ENCODE measurements around the gene ARFGEF3. TPM values are rescaled to one million over a fixed set of nuclear protein-coding genes. Genes with fewer than 3 reads are reported as not detected.
"Not testable (repeated sequence)": the region's sequence is repeated elsewhere in the genome, so short reads cannot be mapped to it uniquely, and the experiment has no call there.

Gene ARFGEF3
- total RNA-seq, 2 experiments from 2014 or later: 0.05 to 0.08 TPM

GRCh38 chr6:138203315-138203714 is 41.6 kb downstream of the ARFGEF3 start:
- Mint-ChIP-seq H3K36me3 (ENCODE audit: low read depth) (no peaks in the 10 kb centered on the region), H3K9me3 (ENCODE audit: insufficient read depth) (no peaks in the 10 kb centered on the region), H3K27me3 (ENCODE audit: low read depth) (peaks cover 23% of the 10 kb centered on the region), H3K27ac (no peak overlapping the region), H3K4me1 (ENCODE audit: low read depth) (no peaks in the 10 kb centered on the region), H3K4me3 (no peak overlapping the region)
- CTCF ChIA-PET: no interaction called here
- ATAC-seq (no peak), DNase-seq (no peak)
- POLR2A ChIA-PET: no interaction called here

- Mint-ChIP-seq H3K4me3 (no peak overlapping the region), H3K9me3 (ENCODE audit: insufficient read depth) (no peaks in the 10 kb centered on the region), H3K27ac (no peak overlapping the region), H3K27me3 (ENCODE audit: low read depth) (peaks cover 28% of the 10 kb centered on the region), H3K4me1 (ENCODE audit: low read depth) (no peaks in the 10 kb centered on the region), H3K36me3 (ENCODE audit: low read depth) (no peaks in the 10 kb centered on the region)
- ATAC-seq: no peak
- no peak for DNase-seq
- ChIA-PET POLR2A (no interaction called here), CTCF (no interaction called here)
Observed at GRCh38 chr6:138204303-138204702, 42.6 kb downstream of the ARFGEF3 start.

- ATAC-seq (no peak), DNase-seq (no peak)
- Mint-ChIP-seq H3K36me3 (ENCODE audit: low read depth) (no peaks in the 10 kb centered on the region), H3K27me3 (ENCODE audit: low read depth) (peaks cover 28% of the 10 kb centered on the region), H3K4me3 (no peak overlapping the region), H3K27ac (no peak overlapping the region), H3K9me3 (ENCODE audit: insufficient read depth) (no peaks in the 10 kb centered on the region), H3K4me1 (ENCODE audit: low read depth) (no peaks in the 10 kb centered on the region)
- POLR2A ChIA-PET: no interaction called here
- CTCF ChIA-PET: no interaction called here
Observed at GRCh38 chr6:138204792-138205384, 43.1 kb downstream of the ARFGEF3 start.

- H3K36me3 Mint-ChIP-seq (ENCODE audit: low read depth): no peaks in the 10 kb centered on the region
- H3K4me1 Mint-ChIP-seq (ENCODE audit: low read depth): no peaks in the 10 kb centered on the region
- CTCF ChIA-PET: no interaction called here
- no peak overlapping the region for H3K27ac Mint-ChIP-seq
- no peak overlapping the region for H3K4me3 Mint-ChIP-seq
- no peaks in the 10 kb centered on the region for H3K9me3 Mint-ChIP-seq (ENCODE audit: insufficient read depth)
- ATAC-seq (no peak), DNase-seq (no peak)
- H3K27me3 Mint-ChIP-seq (ENCODE audit: low read depth): peaks cover 27% of the 10 kb centered on the region
- POLR2A ChIA-PET: interaction anchor here (0.6 kb wide), 1 partner anchor 17 kb away, joined by 10 read pairs; no protein-coding TSS in a partner anchor
Observed at GRCh38 chr6:138205437-138206094, 43.8 kb downstream of the ARFGEF3 start.

GRCh38 chr6:138206862-138207261 is 45.1 kb downstream of the ARFGEF3 start:
- DNase-seq (no peak), ATAC-seq (no peak)
- Mint-ChIP-seq H3K27me3 (ENCODE audit: low read depth) (peaks cover 23% of the 10 kb centered on the region), H3K36me3 (ENCODE audit: low read depth) (no peaks in the 10 kb centered on the region), H3K4me1 (ENCODE audit: low read depth) (no peaks in the 10 kb centered on the region), H3K9me3 (ENCODE audit: insufficient read depth) (no peaks in the 10 kb centered on the region), H3K27ac (no peak overlapping the region), H3K4me3 (no peak overlapping the region)
- POLR2A ChIA-PET: no interaction called here
- CTCF ChIA-PET: no interaction called here

GRCh38 chr6:138211048-138211581 is 49.4 kb downstream of the ARFGEF3 start:
- DNase-seq (no peak), ATAC-seq (no peak)
- no peaks in the 10 kb centered on the region for H3K4me1 Mint-ChIP-seq (ENCODE audit: low read depth)
- ChIA-PET CTCF (interaction anchor here (2.4 kb wide), 1 partner anchor 95 kb away, joined by 7 read pairs; no protein-coding TSS in a partner anchor), POLR2A (no interaction called here)
- H3K4me3 Mint-ChIP-seq: no peak overlapping the region
- no peak overlapping the region for H3K27ac Mint-ChIP-seq
- H3K36me3 Mint-ChIP-seq (ENCODE audit: low read depth): no peaks in the 10 kb centered on the region
- H3K27me3 Mint-ChIP-seq (ENCODE audit: low read depth): peaks cover 21% of the 10 kb centered on the region
- H3K9me3 Mint-ChIP-seq (ENCODE audit: insufficient read depth): no peaks in the 10 kb centered on the region

GRCh38 chr6:138211601-138212000 is 49.9 kb downstream of the ARFGEF3 start:
- H3K27ac Mint-ChIP-seq: no peak overlapping the region

GRCh38 chr6:138212530-138212929 is 50.8 kb downstream of the ARFGEF3 start:
- H3K4me1 Mint-ChIP-seq (ENCODE audit: low read depth); H3K9me3 Mint-ChIP-seq (ENCODE audit: insufficient read depth); POLR2A ChIA-PET; H3K36me3 Mint-ChIP-seq (ENCODE audit: low read depth); H3K4me3 Mint-ChIP-seq; ATAC-seq; DNase-seq; H3K27ac Mint-ChIP-seq: not testable (repeated sequence)
- H3K27me3 Mint-ChIP-seq (ENCODE audit: low read depth): peaks cover 19% of the 10 kb centered on the region
- CTCF ChIA-PET: interaction anchor here (0.8 kb wide), 1 partner anchor 96 kb away, joined by 4 read pairs; no protein-coding TSS in a partner anchor

More at GRCh38 chr6:138211601-138212000, 49.9 kb downstream of the ARFGEF3 start:
- H3K9me3 Mint-ChIP-seq (ENCODE audit: insufficient read depth): no peaks in the 10 kb centered on the region
- DNase-seq: no peak
- peaks cover 23% of the 10 kb centered on the region for H3K27me3 Mint-ChIP-seq (ENCODE audit: low read depth)
- POLR2A ChIA-PET: no interaction called here
- ATAC-seq: no peak
- no peaks in the 10 kb centered on the region for H3K36me3 Mint-ChIP-seq (ENCODE audit: low read depth)
- CTCF ChIA-PET: interaction anchor here (2.4 kb wide), 1 partner anchor 96 kb away, joined by 7 read pairs; no protein-coding TSS in a partner anchor
- no peaks in the 10 kb centered on the region for H3K4me1 Mint-ChIP-seq (ENCODE audit: low read depth)
- no peak overlapping the region for H3K4me3 Mint-ChIP-seq

GRCh38 chr6:138215093-138215782 is 53.5 kb downstream of the ARFGEF3 start:
- ATAC-seq: no peak
- CTCF ChIA-PET: no interaction called here
- no peaks in the 10 kb centered on the region for H3K4me1 Mint-ChIP-seq (ENCODE audit: low read depth)

GRCh38 chr6:138218449-138218848 is 56.7 kb downstream of the ARFGEF3 start, which contains the start of gene PBOV1:
Gene PBOV1, minus strand, starts transcription at chr6:138218491. Its CDS starts 96 bp downstream, at chr6:138218395.
- Mint-ChIP-seq H3K36me3 (ENCODE audit: low read depth) (no peaks in the 10 kb centered on the region), H3K27me3 (ENCODE audit: low read depth) (peaks cover 33% of the 10 kb centered on the region), H3K4me3 (no peak within 1 kb of the TSS), H3K9me3 (ENCODE audit: insufficient read depth) (no peaks in the 10 kb centered on the region), H3K27ac (no peak within 1 kb of the TSS), H3K4me1 (ENCODE audit: low read depth) (no peaks in the 10 kb centered on the region)
- DNase-seq (no peak), ATAC-seq (no peak)
- ChIA-PET CTCF (no interaction called here), POLR2A (no interaction called here)

More at GRCh38 chr6:138215093-138215782, 53.5 kb downstream of the ARFGEF3 start:
- H3K4me3 Mint-ChIP-seq: no peak overlapping the region
- POLR2A ChIA-PET: no interaction called here
- no peak overlapping the region for H3K27ac Mint-ChIP-seq
- no peaks in the 10 kb centered on the region for H3K36me3 Mint-ChIP-seq (ENCODE audit: low read depth)
- H3K9me3 Mint-ChIP-seq (ENCODE audit: insufficient read depth): no peaks in the 10 kb centered on the region
- DNase-seq: no peak
- H3K27me3 Mint-ChIP-seq (ENCODE audit: low read depth): peaks cover 20% of the 10 kb centered on the region

GRCh38 chr6:138219398-138219797 is 57.7 kb downstream of the ARFGEF3 start:
- no peaks in the 10 kb centered on the region for H3K36me3 Mint-ChIP-seq (ENCODE audit: low read depth)
- H3K4me3 Mint-ChIP-seq: no peak overlapping the region
- DNase-seq: no peak
- no peak overlapping the region for H3K27ac Mint-ChIP-seq
- peaks cover 35% of the 10 kb centered on the region for H3K27me3 Mint-ChIP-seq (ENCODE audit: low read depth)
- POLR2A ChIA-PET: no interaction called here
- H3K9me3 Mint-ChIP-seq (ENCODE audit: insufficient read depth): no peaks in the 10 kb centered on the region
- CTCF ChIA-PET: no interaction called here
- H3K4me1 Mint-ChIP-seq (ENCODE audit: low read depth): no peaks in the 10 kb centered on the region
- ATAC-seq: no peak

GRCh38 chr6:138219901-138220300 is 58.2 kb downstream of the ARFGEF3 start:
- H3K9me3 Mint-ChIP-seq (ENCODE audit: insufficient read depth): no peaks in the 10 kb centered on the region
- H3K4me3 Mint-ChIP-seq: no peak overlapping the region
- ATAC-seq (no peak), DNase-seq (no peak)
- ChIA-PET CTCF (no interaction called here), POLR2A (no interaction called here)
- no peaks in the 10 kb centered on the region for H3K4me1 Mint-ChIP-seq (ENCODE audit: low read depth)
- no peak overlapping the region for H3K27ac Mint-ChIP-seq
- peaks cover 36% of the 10 kb centered on the region for H3K27me3 Mint-ChIP-seq (ENCODE audit: low read depth)
- H3K36me3 Mint-ChIP-seq (ENCODE audit: low read depth): no peaks in the 10 kb centered on the region

Data from activated CD8-positive, alpha-beta T cell treated with anti-CD3 and anti-CD28 coated beads, Interleukin-2, amount 10 ng/mL, durations not matched to agents 7 days and 5 days (primary cell).